GOT3 (cell line): ENCODE data around the gene PARK7.

Experiments
- DNase-seq: peaks from one replicate; lab custom pipeline; 2025; ENCODE audit warnings: mixed read lengths; lab: John Stamatoyannopoulos, UW

PARK7 gene

GRCh38 chr1:7984811-7985210 is 23.3 kb downstream of the PARK7 start:
- no peak for DNase-seq

DNA sequence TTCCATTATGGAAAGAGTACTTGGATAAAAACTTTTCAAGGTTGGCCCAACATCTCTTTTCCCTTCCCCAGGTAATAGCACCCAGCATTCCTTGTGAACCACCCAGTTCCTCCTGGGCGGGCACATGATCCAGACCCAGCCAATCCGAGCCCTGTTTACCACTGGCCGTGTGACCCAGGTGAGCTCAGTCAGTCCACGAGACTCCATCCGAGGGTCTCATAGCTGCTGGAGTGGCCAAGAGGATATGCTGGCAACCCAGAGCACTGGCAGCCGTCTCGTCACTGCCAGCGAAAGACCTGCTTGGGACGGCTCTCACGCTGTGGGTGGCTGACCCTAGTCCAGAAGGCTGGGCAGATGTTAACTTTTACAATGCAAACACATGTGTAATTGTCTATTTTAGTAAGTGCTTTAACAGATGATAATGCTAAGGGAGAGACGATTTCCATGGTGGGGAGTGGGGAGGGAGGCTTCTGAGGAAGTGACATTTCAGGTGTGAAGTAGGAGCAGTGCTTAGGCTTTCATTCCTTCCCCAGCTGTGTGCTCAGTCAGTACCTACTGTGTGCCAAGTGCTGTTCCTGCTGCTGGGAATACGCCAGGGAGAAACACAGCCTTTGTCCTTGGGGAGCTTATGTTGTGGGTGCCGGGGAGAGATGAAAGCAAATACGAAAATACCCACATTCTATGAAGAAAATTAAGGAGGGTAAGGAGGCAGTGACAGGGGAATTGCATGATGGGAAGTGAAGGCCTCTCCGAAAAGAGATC is 24.5 kb downstream of the PARK7 start:
- DNase-seq = no peak

DNA sequence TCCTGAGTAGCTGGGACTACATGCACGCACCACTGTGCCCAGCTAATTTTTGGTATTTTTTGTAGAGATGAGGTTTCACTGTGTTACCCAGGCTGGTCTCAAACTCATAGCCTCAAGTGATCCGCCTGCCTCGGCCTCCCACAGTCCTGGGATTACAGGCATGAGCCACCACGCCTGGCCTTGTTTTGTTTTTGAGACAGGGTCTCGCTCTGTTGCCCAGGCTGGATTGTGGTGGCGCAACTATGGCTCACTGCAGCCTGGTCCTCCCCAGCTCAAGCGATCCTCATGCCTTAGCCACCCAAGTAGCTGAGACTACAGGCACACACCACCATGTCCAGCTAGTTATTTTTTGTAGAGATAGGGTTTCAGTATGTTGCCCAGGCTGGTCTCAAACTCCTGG is 26.0 kb downstream of the PARK7 start:
- no peak for DNase-seq

GRCh38 chr1:7988576-7988975 is 27.1 kb downstream of the PARK7 start:
- DNase-seq = no peak

DNA sequence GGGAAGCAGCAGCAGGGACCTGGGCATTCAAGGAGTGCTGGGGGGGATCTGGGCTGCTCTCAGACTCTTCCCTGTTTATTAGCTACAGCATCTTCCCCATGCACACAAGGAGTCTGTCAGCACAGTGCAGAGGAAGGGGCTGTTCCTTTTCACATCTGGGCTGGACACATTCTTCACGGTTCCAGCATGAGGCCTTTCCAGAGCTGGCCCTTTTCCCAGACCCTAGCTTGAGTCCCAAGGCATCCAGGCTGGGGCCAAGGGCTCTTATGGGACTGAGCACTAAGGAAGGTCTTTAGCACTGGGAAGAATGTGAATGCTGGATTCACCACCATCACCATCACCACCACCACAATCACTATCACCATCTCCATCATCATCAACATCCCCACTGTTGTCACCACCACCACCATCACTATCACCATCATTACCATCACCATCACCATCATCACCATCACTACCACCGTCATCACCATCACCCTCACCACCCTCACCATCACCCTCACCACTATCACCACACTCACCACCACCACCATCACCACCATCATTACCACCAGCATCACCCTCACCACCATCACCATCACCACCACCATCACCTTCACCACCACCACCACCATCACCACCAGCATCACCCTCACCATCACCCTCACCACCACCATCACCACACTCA is 28.4 kb downstream of the PARK7 start:
- no peak for DNase-seq

GRCh38 chr1:7991504-7992440 is 30.3 kb downstream of the PARK7 start:
- DNase-seq = no peak

DNA sequence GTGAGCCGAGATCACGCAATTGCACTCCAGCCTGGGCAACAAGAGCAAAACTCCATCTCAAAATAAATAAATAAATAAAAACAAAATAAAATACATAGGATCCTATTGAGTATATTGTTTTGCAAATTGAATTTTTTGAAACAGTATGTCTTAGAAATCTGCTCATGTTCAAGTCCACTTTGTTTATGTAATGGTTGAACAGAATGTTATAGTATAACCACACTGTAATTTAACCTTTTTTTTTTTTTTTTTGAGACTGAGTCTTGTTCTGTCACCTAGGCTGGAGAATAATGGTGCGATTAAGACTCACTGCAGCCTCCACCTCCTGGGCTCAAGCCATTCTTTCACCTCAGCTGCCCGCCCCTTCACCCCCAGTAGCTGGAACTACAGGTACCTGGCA is 31.4 kb downstream of the PARK7 start:
- DNase-seq = no peak

DNA sequence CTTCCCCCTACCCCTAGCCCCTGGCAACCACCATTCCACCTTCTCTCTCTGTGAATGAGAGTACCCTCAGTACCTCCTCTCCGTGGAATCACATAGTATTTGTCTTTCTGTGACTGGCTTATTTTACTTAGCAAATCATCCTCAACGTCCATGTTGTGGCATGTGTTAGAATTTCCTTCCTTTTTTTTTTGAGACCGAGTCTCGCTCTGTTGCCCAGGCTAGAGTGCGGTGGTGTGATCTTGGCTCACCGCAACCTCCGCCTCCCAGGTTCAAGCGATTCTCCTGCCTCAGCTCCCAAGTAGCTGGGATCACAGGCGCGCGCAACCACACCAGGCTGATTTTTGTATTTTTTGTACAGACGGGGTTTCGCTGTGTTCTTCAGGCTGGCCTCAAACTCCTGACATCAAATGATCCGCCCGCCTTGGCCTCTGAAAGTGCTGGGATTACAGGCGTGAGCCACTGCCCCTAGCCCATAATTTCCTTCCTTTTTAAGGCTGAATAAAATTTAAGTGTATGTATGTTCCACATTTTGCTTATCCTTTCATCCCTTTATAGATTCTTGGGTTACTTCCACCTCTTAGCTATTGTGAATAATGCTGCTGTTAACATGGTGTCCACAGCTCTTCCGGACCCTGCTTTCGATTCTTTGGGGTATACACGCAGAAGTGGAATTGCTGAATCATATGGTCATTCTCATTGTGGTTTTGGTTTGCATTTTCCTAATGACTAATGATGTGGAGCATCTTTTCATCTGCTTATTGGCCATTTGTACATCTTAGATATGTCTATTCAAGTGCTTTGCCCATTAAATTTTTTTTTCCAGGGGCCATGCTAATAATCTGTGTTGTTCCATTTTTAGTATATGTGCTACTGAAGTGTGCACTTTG is 32.3 kb downstream of the PARK7 start:
- no peak for DNase-seq

DNA sequence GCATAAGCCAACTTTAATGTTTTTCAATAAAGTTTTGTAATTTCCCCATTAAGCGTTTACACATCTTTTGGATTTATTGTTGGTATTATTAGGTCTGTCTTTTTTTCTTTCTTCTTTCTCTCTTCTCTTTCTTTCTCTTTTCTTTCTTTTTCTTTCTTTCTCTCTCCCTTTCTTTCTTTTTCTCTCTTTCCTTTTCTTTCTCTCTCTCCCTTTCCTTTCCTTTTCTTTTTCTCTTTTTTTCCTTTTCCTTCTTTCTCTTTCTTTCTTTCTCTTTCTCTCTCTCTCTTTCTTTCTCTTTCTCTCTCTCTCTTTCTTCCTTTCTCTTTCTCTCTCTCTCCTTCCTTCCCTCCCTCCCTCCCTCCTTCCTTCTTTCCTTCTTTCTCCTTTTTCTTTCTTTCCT is 33.3 kb downstream of the PARK7 start:
- no peak for DNase-seq

DNA sequence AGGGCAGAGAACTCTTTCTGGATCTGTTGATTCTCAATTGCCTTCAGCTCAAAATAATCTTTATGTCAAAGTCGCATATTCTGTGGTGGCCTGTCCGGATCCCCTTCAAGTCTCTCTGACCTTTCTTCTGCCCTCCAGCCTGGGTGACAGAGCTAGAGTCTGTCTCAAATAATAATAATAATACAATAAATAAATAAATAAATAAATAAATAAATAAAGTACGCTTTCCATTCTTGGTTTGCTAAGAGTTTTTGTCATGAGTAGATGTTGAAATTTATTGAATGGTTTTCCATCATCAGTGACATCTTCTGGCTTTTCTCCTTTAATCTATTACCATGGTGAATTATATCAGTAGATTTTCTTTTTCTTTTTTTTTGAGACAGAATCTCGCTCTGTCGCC is 33.9 kb downstream of the PARK7 start:
- no peak for DNase-seq

DNA sequence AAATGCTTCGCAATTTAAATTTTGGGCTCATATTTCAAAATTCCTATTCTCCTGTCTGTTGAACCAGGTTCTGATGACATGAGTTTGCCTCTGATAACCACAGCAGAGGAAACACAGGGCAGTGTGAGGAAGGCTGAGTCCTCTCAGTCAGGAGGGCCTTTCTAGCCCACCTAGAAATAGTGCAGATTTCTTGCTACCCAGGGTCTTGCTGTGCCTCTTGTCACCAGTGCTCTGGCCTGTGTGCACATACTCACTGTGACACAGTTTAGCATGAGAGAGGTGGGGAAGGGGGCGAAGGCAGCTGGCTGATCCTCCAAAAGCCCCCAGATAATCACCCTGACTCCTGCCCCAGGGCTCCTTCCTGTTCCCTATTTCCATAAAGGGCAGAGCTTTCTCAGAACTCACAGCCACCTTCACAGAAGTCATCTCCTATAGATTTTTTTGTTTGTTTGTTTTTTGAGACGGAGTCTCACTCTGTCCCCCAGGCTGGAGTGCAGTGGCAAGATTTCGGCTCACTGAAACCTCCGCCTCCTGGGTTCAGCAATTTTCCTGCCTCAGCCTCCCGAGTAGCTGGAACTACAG is 40.9 kb downstream of the PARK7 start:
- DNase-seq = no peak

DNA sequence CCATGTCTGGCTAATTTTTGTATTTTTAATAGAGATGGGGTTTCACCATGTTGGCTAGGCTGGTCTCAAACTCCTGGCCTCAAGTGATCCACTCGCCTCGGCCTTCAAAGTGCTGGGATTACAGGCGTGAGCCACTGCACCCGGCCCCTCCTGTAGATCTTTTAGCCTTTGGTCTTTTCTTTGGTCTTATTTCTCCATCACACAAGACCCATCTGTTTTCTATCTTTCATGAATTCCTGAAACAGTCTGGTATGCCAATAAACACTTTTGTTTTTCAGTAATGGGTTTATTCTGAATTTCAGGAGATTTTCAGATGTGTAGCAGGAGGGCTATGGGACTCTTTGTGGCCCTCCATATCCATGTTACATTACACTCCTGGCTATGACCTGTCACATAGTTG is 41.4 kb downstream of the PARK7 start:
- DNase-seq = no peak

DNA sequence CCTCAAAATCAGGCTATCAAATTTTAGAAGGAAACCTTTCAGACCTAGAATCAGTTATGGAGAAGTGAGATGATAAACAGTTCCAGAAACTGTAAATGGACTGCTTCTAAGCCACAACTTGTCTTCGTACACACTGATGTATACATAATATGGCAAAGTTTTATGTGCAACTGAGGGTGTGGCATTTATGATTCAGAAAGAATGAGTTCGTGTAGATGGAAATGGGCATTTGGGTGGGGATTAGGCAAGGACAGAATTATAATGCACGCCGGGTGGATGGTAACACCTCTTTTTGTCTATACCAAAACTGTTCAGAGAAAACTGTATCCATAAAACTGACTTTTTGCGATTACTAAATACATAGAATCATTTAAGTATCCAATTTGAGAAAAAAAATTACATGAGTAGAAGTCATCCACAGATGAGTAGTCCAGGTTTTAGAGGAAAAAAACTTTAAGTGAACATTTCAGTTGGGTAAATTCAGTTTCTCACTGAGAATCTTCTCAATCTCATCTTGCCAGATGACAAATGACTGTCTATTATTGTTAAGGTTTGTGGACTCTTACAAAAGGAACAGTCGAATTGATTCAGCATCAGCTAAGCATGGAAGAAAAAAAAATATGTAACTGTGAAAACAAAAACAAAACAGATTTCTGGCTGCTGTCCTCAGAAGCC is 42.1 kb downstream of the PARK7 start:
- DNase-seq = no peak

DNA sequence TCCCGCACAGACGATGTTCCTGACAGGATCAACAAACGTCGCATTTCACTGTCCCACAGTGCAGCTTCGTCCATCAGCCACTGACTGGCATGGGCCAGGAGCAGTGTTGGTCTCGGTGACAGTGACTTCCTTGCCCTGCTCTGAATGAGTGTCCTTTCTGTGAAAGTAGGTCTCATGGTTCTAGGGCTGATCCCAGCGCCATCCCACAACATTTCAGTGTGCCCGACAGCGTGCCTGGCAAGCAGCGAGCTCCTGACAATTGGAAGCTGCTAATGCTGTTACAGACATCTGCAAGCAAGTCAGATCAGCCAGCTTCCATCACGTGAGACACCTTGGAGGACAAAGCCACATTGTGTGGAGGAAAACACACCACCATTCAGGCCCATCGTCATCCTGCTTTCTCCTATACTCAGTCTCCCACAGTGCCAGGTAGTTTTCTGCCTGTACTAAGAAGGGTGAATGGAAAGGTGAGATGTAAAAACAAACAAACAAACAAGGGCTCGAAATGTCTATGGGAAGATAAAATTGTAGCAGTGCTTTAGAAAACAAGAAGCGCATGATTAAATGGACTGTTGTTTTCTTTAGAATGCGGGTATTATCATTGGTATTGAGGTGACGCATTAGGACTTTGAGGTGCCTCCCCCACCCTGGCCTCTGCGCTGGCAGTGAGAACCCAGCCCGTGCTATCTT is 42.7 kb downstream of the PARK7 start:
- no peak for DNase-seq

DNA sequence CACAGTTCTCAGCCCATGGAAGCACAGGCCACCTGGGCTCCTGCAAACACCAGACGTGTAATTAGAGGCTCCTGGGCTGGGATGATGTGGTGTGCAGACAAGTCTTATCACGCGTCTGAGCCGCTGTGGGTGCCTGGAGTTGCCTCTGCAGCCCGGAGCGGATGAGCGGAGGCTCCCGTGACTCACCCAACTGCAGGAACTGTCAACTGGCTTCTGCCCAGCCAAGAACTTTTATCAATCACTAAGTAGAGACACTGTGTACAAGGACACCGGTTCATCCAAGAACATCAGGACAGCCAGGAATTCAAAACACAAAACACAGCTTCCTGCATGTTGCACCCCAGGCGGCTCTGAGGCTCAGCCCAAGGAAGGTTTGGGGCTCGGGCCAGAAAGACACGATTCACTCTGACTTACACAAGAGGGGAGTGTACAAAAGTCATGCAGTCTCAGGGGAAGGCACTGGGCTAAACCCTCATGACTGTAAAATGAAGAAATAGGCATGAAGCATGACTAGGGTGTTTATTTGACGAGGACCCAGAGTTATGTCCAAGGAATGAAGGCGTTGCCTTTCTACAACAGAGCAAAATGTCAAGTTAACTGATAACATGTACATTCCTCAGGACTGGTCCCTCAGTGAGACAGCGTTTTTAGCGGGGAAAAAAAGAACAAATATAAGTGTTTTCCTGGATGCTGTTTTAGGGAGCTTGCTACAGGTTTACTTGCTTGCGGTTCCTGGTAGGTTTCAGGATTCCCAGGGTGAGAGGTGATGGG is 43.5 kb downstream of the PARK7 start:
- peak; percentile 52 for DNase-seq

GRCh38 chr1:8006037-8006963 is 44.8 kb downstream of the PARK7 start:
- DNase-seq = no peak

- DNase-seq = no peak
Measured at GRCh38 chr1:8009043-8010002, 47.8 kb downstream of the PARK7 start.
